K562 (cell line): ENCODE measurements around the gene SCLT1. TPM values are rescaled to one million over a fixed set of nuclear protein-coding genes. Genes with fewer than 3 reads are reported as not detected.
A peak's percentile ranks its signal among the peaks of the same experiment; 100 is the strongest.

Experiments
- ATAC-seq: fragments of 200-7000 bp; cut with Tn5 transposase; 3 replicates; pipeline ENCODE4 v1.9.1; 2020; ENCODE audit warnings: moderate library complexity
- BruUV-seq: library from RNA; stranded (reverse); fragments of 400-500 nt; replicated peaks from 2 replicates; lab custom pipeline; 2021; lab: Mats Ljungman, UMichigan
- CTCF ChIA-PET: fragments of 300-600 bp; formaldehyde crosslinking; extraction: SDS; loops from one replicate; lab custom pipeline; 2021; ENCODE audit warnings: low intra/inter-chr PET ratio; lab: Yijun Ruan, JAX
- POLR2A ChIA-PET: fragments of 300-600, 350-650 bp; sonication (Branson Sonifier 250); formaldehyde crosslinking; extraction: SDS; loops from one replicate; lab custom pipeline; 2021; ENCODE audit warnings: antibody characterized with exemption, inconsistent platforms; lab: Yijun Ruan, JAX
- DNase-seq, 4 experiments: peaks; one replicate each; pipeline versions ENCODE4 v3.0.0 to v3.0.0-alpha.2; 2011 to 2018; ENCODE audit warnings: low spot score in 3 of 4, mixed read lengths in 3 of 4; ENCODE audit errors: extremely low read depth in 1 of 4
- FAIRE-seq: peaks from 2 replicates; lab custom pipeline; 2011; peaks lifted over from hg19 to GRCh38; lab: Jason Lieb, UNC
- H2AFZ ChIP-seq: 2 replicates; pipeline ENCODE4 v1.6.0; 2011; ENCODE audit warnings: low read depth, low read length, control low read depth, inconsistent platforms
- H3K27ac ChIP-seq: fragments of 200-600 bp; 3 replicates; pipeline ENCODE4 v1.8.0; 2011; ENCODE audit warnings: low read depth, mild to moderate bottlenecking, control low read depth, inconsistent platforms, low read length, moderate library complexity, mixed read lengths; ENCODE audit errors: extremely low read depth
- H3K27me3 ChIP-seq, 2 experiments: fragments of 300-600 bp in 1 of 2; 2 replicates in 1 of 2; 3 replicates in 1 of 2; pipeline versions ENCODE4 v1.6.0 to v1.8.0; 2011; ENCODE audit warnings: inconsistent platforms in 2 of 2, low read length in 2 of 2, mild to moderate bottlenecking in 1 of 2, mixed read lengths in 1 of 2, moderate library complexity in 1 of 2; ENCODE audit not compliant: control insufficient read depth in 2 of 2, insufficient read depth in 2 of 2
- H3K36me3 ChIP-seq: fragments of 300-600 bp; 3 replicates; pipeline ENCODE4 v1.8.0; 2011; ENCODE audit warnings: mild to moderate bottlenecking, low read length, inconsistent platforms; ENCODE audit not compliant: control insufficient read depth, insufficient read depth
- H3K4me1 ChIP-seq, 2 experiments: fragments of 200-600 bp in 1 of 2; replicated peaks in 1 of 2; 2 replicates in 1 of 2; 3 replicates in 1 of 2; pipeline versions ENCODE4 v1.5.1 to v1.8.0; 2011; ENCODE audit warnings: inconsistent platforms in 2 of 2, low read length in 2 of 2, mild to moderate bottlenecking in 1 of 2, mixed read lengths in 1 of 2, moderate library complexity in 1 of 2; ENCODE audit not compliant: control insufficient read depth in 2 of 2, insufficient read depth in 2 of 2
- H3K4me2 ChIP-seq: 2 replicates; pipeline ENCODE4 v1.6.1; 2011; ENCODE audit warnings: low read length, control low read depth, inconsistent platforms, mixed read lengths; ENCODE audit not compliant: insufficient read depth
- H3K4me3 ChIP-seq: fragments of 200-600 bp; sonication (generic), shearing (Covaris generic); 2 replicates; pipeline ENCODE4 v1.5.1; 2016; ENCODE audit warnings: control low read depth, inconsistent platforms
- H3K79me2 ChIP-seq: fragments of 200-600 bp; 3 replicates; pipeline ENCODE4 v1.8.0; 2011; ENCODE audit warnings: low read length, inconsistent platforms; ENCODE audit not compliant: control insufficient read depth, insufficient read depth
- H3K9ac ChIP-seq, 2 experiments: 2 replicates each; pipeline versions ENCODE4 v1.6.0 to v1.6.1; 2011; ENCODE audit warnings: low read depth in 2 of 2, low read length in 2 of 2, control low read depth in 1 of 2, inconsistent platforms in 1 of 2, mild to moderate bottlenecking in 1 of 2, mixed read lengths in 1 of 2; ENCODE audit not compliant: insufficient read depth in 1 of 2
- H3K9me1 ChIP-seq: one replicate; pipeline ENCODE4 v1.6.0; 2011; ENCODE audit warnings: inconsistent platforms, mild to moderate bottlenecking, low read length, moderate library complexity; ENCODE audit not compliant: control insufficient read depth, insufficient read depth
- H3K9me3 ChIP-seq: replicated peaks from 2 replicates; pipeline ENCODE4 v1.5.1; 2011; ENCODE audit warnings: low read depth, low read length, inconsistent platforms; ENCODE audit not compliant: control insufficient read depth, insufficient read depth
- H4K20me1 ChIP-seq: replicated peaks from 2 replicates; pipeline ENCODE4 v1.6.1; 2011; ENCODE audit warnings: low read length, inconsistent platforms, mixed read lengths; ENCODE audit not compliant: control insufficient read depth, insufficient read depth
- FOS ChIP-seq: IDR thresholded peaks from 3 replicates; pipeline ENCODE4 v1.6.1; 2011; ENCODE audit not compliant: insufficient read length; ENCODE audit errors: extremely low read depth
- FOSL1 ChIP-seq: fragments of 200-800 bp; sonication (Bioruptor generic); conservative IDR thresholded peaks from 2 replicates; pipeline ENCODE4 v1.6.1; 2016; ENCODE audit warnings: missing genetic modification characterization, missing compliant biosample characterization
- RAD21 ChIP-seq, 2 experiments: fragments of 250-450 bp in 1 of 2; fragments of 450-650 bp in 1 of 2; sonication (Bioruptor Pico) in 1 of 2; formaldehyde crosslinking in 1 of 2; IDR thresholded peaks in 1 of 2; conservative IDR thresholded peaks in 1 of 2; 2 replicates each; pipeline versions ENCODE4 v1.4.0 to v1.8.0; 2020 to 2022; ENCODE audit warnings: mild to moderate bottlenecking in 2 of 2, moderate library complexity in 1 of 2
- REST ChIP-seq, 2 experiments: fragments of 450-650 bp; formaldehyde crosslinking in 1 of 2; IDR thresholded peaks; 2 replicates each; pipeline versions ENCODE4 v1.4.0 to v1.6.1; 2014 to 2020; ENCODE audit warnings: mild to moderate bottlenecking in 2 of 2, borderline replicate concordance in 1 of 2, low read depth in 1 of 2
- ZBTB5 ChIP-seq: fragments of 450-650 bp; IDR thresholded peaks from 2 replicates; pipeline ENCODE4 v1.6.1; 2017; ENCODE audit warnings: antibody characterized with exemption
- ZC3H8 ChIP-seq: fragments of 450-650 bp; IDR thresholded peaks from 2 replicates; pipeline ENCODE4 v1.6.1; 2017
- ZFP36 ChIP-seq: fragments of 150-350 bp; IDR thresholded peaks from 2 replicates; pipeline ENCODE4 v1.6.1; 2018; ENCODE audit warnings: low read length, low read depth; ENCODE audit not compliant: partially characterized antibody
- in situ Hi-C: fragments of 300-500 bp; cut with MboI; formaldehyde crosslinking; loops from 4 replicates; pipeline ENCODE4 v1.15.0; 2018; ENCODE audit warnings: inconsistent platforms, mixed read lengths
- intact Hi-C: fragments of 100-400 bp; cut with micrococcal nuclease; formaldehyde crosslinking; loops from 2 replicates; pipeline ENCODE4 v1.14.2; 2022
- polyA plus RNA-seq, 8 experiments: library from polyadenylated mRNA; depleted of rRNA in 4 of 8; stranded (reverse) in 5 of 8; unstranded in 3 of 8; fragments of >200 nt; fragmentation: Nextera tagmentation in 2 of 8; fragmentation: Illumina TruSeq in 1 of 8; extraction: Ambion mirVana in 2 of 8; extraction: Trizol in 1 of 8; gene quantifications; 2 replicates each; pipeline versions ENCODE4 v1.2.1 to v1.2.3, GENCODE V29; 2011 to 2014; ENCODE audit warnings: inconsistent platforms in 1 of 8, missing spikeins in 1 of 8
- total RNA-seq, 7 experiments: library from RNA; depleted of rRNA in 6 of 7; stranded (reverse); fragments of >200 nt in 6 of 7; fragmentation: Illumina TruSeq in 2 of 7; extraction: Trizol in 2 of 7; gene quantifications; 2 replicates each; pipeline versions ENCODE4 v1.2.1 to v1.2.3, GENCODE V29; 2011 to 2021; ENCODE audit warnings: low replicate concordance in 1 of 7

The SCLT1 gene
- total and polyA plus RNA-seq, 9 of the 15 experiments (the other 6 are each of a cell fraction or from before 2014, with no cell fraction given), result 8.0 to 31.9 (median 24.2) TPM

GRCh38 chr4:129046055-129046959, 47.0 kb downstream of the SCLT1 start (continued):
- TF ChIP-seq ZFP36, result peak; percentile 64
- TF ChIP-seq FOSL1, result peak; percentile 33; the same call in 1 of the 2 replicates
- no peak for TF ChIP-seq ZC3H8

GRCh38 chr4:129043523-129043922, 49.8 kb downstream of the SCLT1 start:
- no peak overlapping the region for H2AFZ ChIP-seq
- in situ Hi-C loops, result no loop called here
- H3K4me3 ChIP-seq, result no peak overlapping the region
- DNase-seq, result peak in 1 of 4 experiments; percentile 5
- H3K9ac ChIP-seq, result no peak overlapping the region
- no peak overlapping the region for H3K27ac ChIP-seq
- ChIA-PET POLR2A (no interaction called here), CTCF (no interaction called here)
- no peaks in the 10 kb centered on the region for H3K9me1 ChIP-seq
- peaks cover 8% of the 10 kb centered on the region; the same call in 2 of the 3 replicates for H3K36me3 ChIP-seq
- peaks cover 5% of the 10 kb centered on the region; the same call in 1 of the 3 replicates for H3K79me2 ChIP-seq
- intact Hi-C loops, result loop anchor here (1.0 to 10.0 kb wide), 2 partner anchors 101 to 125 kb away; no protein-coding TSS in a partner anchor
- H3K9me3 ChIP-seq, result no peaks in the 10 kb centered on the region
- H4K20me1 ChIP-seq, result no peaks in the 10 kb centered on the region
- no peaks in the 10 kb centered on the region for H3K27me3 ChIP-seq
- BruUV-seq, result no TSS peak
- H3K4me1 ChIP-seq, result no peaks in the 10 kb centered on the region
- FAIRE-seq, result no peak
- no peak overlapping the region for H3K4me2 ChIP-seq
- ATAC-seq, result peak; percentile 67; the same call in 2 of the 3 replicates
- TF ChIP-seq ZBTB5 (no peak), RAD21 (CRISPR knock-in tag; conservative IDR thresholded peaks at IDR 0.05 in 1 of 2, IDR thresholded peaks at IDR 0.05 in 1 of 2) (peak in 1 of 2 experiments; percentile 32; a peak in 1 of 4 replicates), FOS (no peak), REST (IDR thresholded peaks at IDR 0.05; ENCODE audit: borderline replicate concordance) (peak; percentile 6; the same call in 1 of the 2 replicates), REST (CRISPR knock-in tag; IDR thresholded peaks at IDR 0.05; ENCODE audit: low read depth) (no peak)
